ENCODE results near the gene PGK1.

The PGK1 gene

DNA sequence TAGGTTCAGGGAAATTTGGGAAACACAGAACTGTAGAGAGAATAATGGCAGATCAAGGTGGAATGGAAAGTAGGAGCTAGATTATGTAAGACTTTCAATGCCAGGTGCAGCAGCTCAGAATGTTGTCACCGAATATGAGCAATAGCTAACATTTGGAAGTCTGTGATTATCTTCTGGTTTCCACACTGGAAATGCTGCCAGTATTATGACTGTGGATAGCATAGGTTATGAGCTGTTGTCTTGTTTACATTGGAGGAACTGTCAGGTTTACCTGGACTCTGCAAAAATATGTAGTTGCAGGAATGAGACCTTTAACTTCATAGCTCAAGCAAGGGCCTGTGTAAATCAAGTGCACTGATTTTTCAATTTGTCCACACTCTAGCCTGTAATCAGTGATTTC, 61.4 kb downstream of the PGK1 start:
- in situ Hi-C loops (cut with MboI; ENCODE audit: low sequenced_read_pairs), result no loop called here

DNA sequence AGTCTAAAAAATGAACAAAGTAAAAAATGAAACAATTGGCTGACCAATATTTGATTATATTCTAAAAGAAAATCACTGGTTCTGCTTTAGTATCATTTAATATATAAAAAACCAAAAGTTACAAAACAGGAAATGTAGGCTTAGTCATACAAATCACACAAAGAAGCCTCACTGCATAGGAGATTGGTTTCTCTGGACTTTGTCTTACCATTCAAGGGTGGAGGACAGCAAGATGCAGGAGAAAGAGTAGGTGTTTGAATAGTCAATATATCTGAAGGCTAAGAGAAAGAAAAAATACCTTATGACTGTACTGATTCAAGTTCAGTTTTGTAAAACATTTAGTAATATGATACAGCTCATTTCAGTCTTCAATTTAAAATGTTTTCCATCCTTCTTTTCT, 64.0 kb downstream of the PGK1 start:
- in situ Hi-C loops (cut with MboI; ENCODE audit: low sequenced_read_pairs), result no loop called here
